SU-DHL-6 (cell line): Measurements from ENCODE around the gene CNOT4.
"Not testable (repeated sequence)": the region's sequence is repeated elsewhere in the genome, so short reads cannot be mapped to it uniquely, and the experiment has no call there.

ENCODE experiments used
- H2AFZ ChIP-seq: fragments of 200-600 bp; sonication (generic); 2 replicates; pipeline ENCODE4 v1.6.1; 2014; ENCODE audit warnings: low read depth, mild to moderate bottlenecking, moderate library complexity, mixed read lengths, antibody characterized with exemption, low read length; ENCODE audit not compliant: severe bottlenecking
- H3F3A ChIP-seq: fragments of 200-600 bp; shearing (Covaris generic); 2 replicates; pipeline ENCODE4 v1.6.0; 2016; ENCODE audit warnings: antibody characterized with exemption, mild to moderate bottlenecking; ENCODE audit not compliant: insufficient read depth
- H3K27ac ChIP-seq: fragments of 200-600 bp; sonication (generic); 2 replicates; pipeline ENCODE4 v1.5.1; 2016; ENCODE audit warnings: low read depth, mild to moderate bottlenecking, low read length, moderate library complexity, mixed read lengths
- H3K27me3 ChIP-seq: fragments of 200-600 bp; sonication (generic), shearing (Covaris generic); 2 replicates; pipeline ENCODE4 v1.6.0; 2014; ENCODE audit warnings: mild to moderate bottlenecking, low read length
- H3K36me3 ChIP-seq: fragments of 200-600 bp; sonication (generic); 2 replicates; pipeline ENCODE4 v1.6.1; 2014; ENCODE audit warnings: mild to moderate bottlenecking, low read length, mixed read lengths
- H3K4me2 ChIP-seq: fragments of 300-600, 200-600 bp; shearing (Covaris generic), sonication (generic); 2 replicates; pipeline ENCODE4 v1.6.0; 2014; ENCODE audit warnings: low read length, low read depth, mild to moderate bottlenecking; ENCODE audit not compliant: poor library complexity, severe bottlenecking
- H3K4me3 ChIP-seq: fragments of 200-600 bp; sonication (generic); 2 replicates; pipeline ENCODE4 v1.5.1; 2014; ENCODE audit warnings: antibody characterized with exemption, low read length, mild to moderate bottlenecking, mixed read lengths; ENCODE audit not compliant: insufficient read depth, poor library complexity, severe bottlenecking
- H3K79me2 ChIP-seq: fragments of 200-600 bp; sonication (generic); 2 replicates; pipeline ENCODE4 v1.6.1; 2014; ENCODE audit warnings: mild to moderate bottlenecking, low read length, moderate library complexity; ENCODE audit not compliant: insufficient read depth
- H3K9ac ChIP-seq: fragments of 200-600 bp; sonication (generic); 2 replicates; pipeline ENCODE4 v1.7.0; 2014; ENCODE audit warnings: mild to moderate bottlenecking, low read length
- H3K9me2 ChIP-seq: fragments of 200-600 bp; sonication (generic); replicated peaks from 2 replicates; pipeline ENCODE4 v1.6.1; 2014; ENCODE audit warnings: low read length; ENCODE audit not compliant: insufficient read depth
- H3K9me3 ChIP-seq: fragments of 200-600 bp; sonication (generic); 2 replicates; pipeline ENCODE4 v1.6.1; 2014; ENCODE audit warnings: low read length, mixed read lengths; ENCODE audit not compliant: insufficient read depth
- H4K20me1 ChIP-seq: fragments of 200-600 bp; sonication (generic); 2 replicates; pipeline ENCODE4 v1.6.1; 2014; ENCODE audit warnings: low read depth, mild to moderate bottlenecking, antibody characterized with exemption, low read length, moderate library complexity, mixed read lengths
- CTCF ChIP-seq: fragments of 200-600 bp; sonication (generic); IDR thresholded peaks from one replicate; pipeline ENCODE4 v1.5.1; 2017; ENCODE audit warnings: antibody characterized with exemption, mild to moderate bottlenecking, low read length, moderate library complexity; ENCODE audit not compliant: insufficient read depth, poor library complexity, severe bottlenecking
- EZH2phosphoT487 ChIP-seq: fragments of 200-600 bp; sonication (generic), shearing (Covaris generic); conservative IDR thresholded peaks from 2 replicates; pipeline ENCODE4 v1.6.1; 2018; ENCODE audit warnings: mild to moderate bottlenecking, antibody characterized with exemption, low read length, moderate library complexity, mixed read lengths

CNOT4 gene

DNA sequence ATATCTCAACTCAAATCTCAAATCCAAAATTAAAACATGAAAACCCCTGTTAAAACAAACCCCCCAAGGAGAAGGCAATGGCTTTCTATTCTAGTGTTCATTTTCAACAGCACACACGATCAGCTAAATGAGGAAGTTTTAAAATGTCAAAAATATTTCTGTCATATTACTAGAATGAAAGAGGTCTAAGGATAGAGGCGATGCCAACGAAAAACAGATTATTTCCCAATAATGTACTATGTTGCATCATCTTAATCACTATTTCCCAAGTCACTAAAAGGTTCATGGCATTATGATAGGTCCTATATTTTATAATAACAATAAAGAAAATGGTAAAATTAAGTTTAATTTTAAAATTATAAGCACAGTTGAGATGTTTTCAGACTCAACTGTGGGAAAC is 10.1 kb downstream of the CNOT4 start:
- Histone ChIP-seq H3K4me2 (no peak overlapping the region), H3K9ac (no peak overlapping the region), H3K9me2 (no peaks in the 10 kb centered on the region), H3K27ac (no peak overlapping the region), H3F3A (no peaks in the 10 kb centered on the region), H3K36me3 (no peaks in the 10 kb centered on the region), H4K20me1 (peaks cover 23% of the 10 kb centered on the region), H3K4me3 (no peak overlapping the region), H3K9me3 (no peaks in the 10 kb centered on the region), H3K27me3 (no peaks in the 10 kb centered on the region), H2AFZ (no peak overlapping the region), H3K79me2 (peaks cover 95% of the 10 kb centered on the region)
- no peak for TF ChIP-seq CTCF
- no peak for TF ChIP-seq EZH2phosphoT487

- not testable (repeated sequence) for H3K9me2 ChIP-seq, H3K4me3 ChIP-seq, H3K36me3 ChIP-seq, H3K4me2 ChIP-seq, H3K9ac ChIP-seq, H3F3A ChIP-seq, H3K27me3 ChIP-seq, H3K27ac ChIP-seq, H3K9me3 ChIP-seq, H2AFZ ChIP-seq
- peaks cover 22% of the 10 kb centered on the region for H4K20me1 ChIP-seq
- peaks cover 100% of the 10 kb centered on the region for H3K79me2 ChIP-seq
These were observed 12.7 kb downstream of the CNOT4 start for GRCh38 chr7:135497161-135497560.

- no peak overlapping the region for H3K4me3 ChIP-seq
These were observed 16.5 kb downstream of the CNOT4 start for GRCh38 chr7:135493362-135493761.

GRCh38 chr7:135492151-135492550 is 17.8 kb downstream of the CNOT4 start:
- no peaks in the 10 kb centered on the region for H3K27me3 ChIP-seq
- no peaks in the 10 kb centered on the region for H3K9me3 ChIP-seq
- no peaks in the 10 kb centered on the region for H3K36me3 ChIP-seq
- no peak overlapping the region for H3K27ac ChIP-seq
- H3K9me2 ChIP-seq = no peaks in the 10 kb centered on the region
- no peak overlapping the region for H3K4me2 ChIP-seq
- peaks cover 99% of the 10 kb centered on the region for H3K79me2 ChIP-seq
- no peaks in the 10 kb centered on the region for H3F3A ChIP-seq
- H2AFZ ChIP-seq = no peak overlapping the region
- H3K9ac ChIP-seq = no peak overlapping the region
- no peak overlapping the region for H3K4me3 ChIP-seq
- peaks cover 20% of the 10 kb centered on the region; the same call in 1 of the 2 replicates for H4K20me1 ChIP-seq
- TF ChIP-seq EZH2phosphoT487 (no peak), CTCF (no peak)

More at GRCh38 chr7:135493362-135493761, 16.5 kb downstream of the CNOT4 start:
- Histone ChIP-seq H2AFZ (no peak overlapping the region), H3K27ac (no peak overlapping the region), H3K9ac (no peak overlapping the region), H3K4me2 (no peak overlapping the region), H3K27me3 (no peaks in the 10 kb centered on the region), H3K9me2 (no peaks in the 10 kb centered on the region), H3K9me3 (no peaks in the 10 kb centered on the region), H3K79me2 (peaks cover 99% of the 10 kb centered on the region), H3F3A (no peaks in the 10 kb centered on the region), H4K20me1 (peaks cover 30% of the 10 kb centered on the region), H3K36me3 (no peaks in the 10 kb centered on the region)
- no peak for TF ChIP-seq EZH2phosphoT487
- TF ChIP-seq CTCF = no peak
